Hematopoietic multipotent progenitor cell treated with erythropoietin and hydrocortisone succinate and interleukin-3 and kit ligand, for 4 days (in vitro differentiated cells): ENCODE results near the gene ACTL8.
A peak's percentile ranks its signal among the peaks of the same experiment; 100 is the strongest.
"Not testable (repeated sequence)": the region's sequence is repeated elsewhere in the genome, so short reads cannot be mapped to it uniquely, and the experiment has no call there.

Experiments used
- DNase-seq: peaks from one replicate; pipeline ENCODE4 v3.0.0-alpha.2; 2015

ACTL8 gene

GRCh38 chr1:17736625-17737024 is 18.5 kb upstream of the ACTL8 start:
- no peak for DNase-seq

GRCh38 chr1:17739050-17739449 is 16.1 kb upstream of the ACTL8 start:
- DNase-seq: no peak

- no peak for DNase-seq
These were observed 14.1 kb upstream of the ACTL8 start for GRCh38 chr1:17741052-17741451.

GRCh38 chr1:17742583-17742982 is 12.6 kb upstream of the ACTL8 start:
- no peak for DNase-seq

- no peak for DNase-seq
These were observed 12.0 kb upstream of the ACTL8 start for GRCh38 chr1:17743008-17743647.

- DNase-seq: no peak
These were observed 11.2 kb upstream of the ACTL8 start for GRCh38 chr1:17743925-17744324.

- no peak for DNase-seq
These were observed 10.3 kb upstream of the ACTL8 start for GRCh38 chr1:17744666-17745478.

GRCh38 chr1:17745479-17745955 is 9.6 kb upstream of the ACTL8 start:
- no peak for DNase-seq

GRCh38 chr1:17746281-17746680 is 8.9 kb upstream of the ACTL8 start:
- not testable (repeated sequence) for DNase-seq

GRCh38 chr1:17746920-17747319 is 8.2 kb upstream of the ACTL8 start:
- DNase-seq: no peak

GRCh38 chr1:17750333-17750732 is 4.8 kb upstream of the ACTL8 start:
- no peak for DNase-seq

GRCh38 chr1:17752356-17752755 is 2.8 kb upstream of the ACTL8 start:
- DNase-seq: no peak

GRCh38 chr1:17757426-17757825 is 2.3 kb downstream of the ACTL8 start:
- no peak for DNase-seq

- DNase-seq: peak; percentile 50
These were observed 4.0 kb downstream of the ACTL8 start for GRCh38 chr1:17759114-17759513.

GRCh38 chr1:17762313-17762712 is 7.2 kb downstream of the ACTL8 start:
- no peak for DNase-seq

- no peak for DNase-seq
These were observed 8.3 kb downstream of the ACTL8 start for GRCh38 chr1:17763417-17763816.

- DNase-seq: no peak
These were observed 8.9 kb downstream of the ACTL8 start for GRCh38 chr1:17763995-17764394.

GRCh38 chr1:17764591-17764990 is 9.5 kb downstream of the ACTL8 start:
- DNase-seq: no peak

- no peak for DNase-seq
These were observed 10.6 kb downstream of the ACTL8 start for GRCh38 chr1:17765444-17766411.

- no peak for DNase-seq
These were observed 13.6 kb downstream of the ACTL8 start for GRCh38 chr1:17768651-17769241.

- no peak for DNase-seq
These were observed 15.8 kb downstream of the ACTL8 start for GRCh38 chr1:17770983-17771382.

- no peak for DNase-seq
These were observed 17.6 kb downstream of the ACTL8 start for GRCh38 chr1:17772615-17773212.
